HEK293 (cell line): Measurements from ENCODE around the gene RTN4RL2.

Experiments
- CTCF ChIA-PET: fragments of 350-600 bp; formaldehyde crosslinking; extraction: SDS; loops from one replicate; lab custom pipeline; 2021; ENCODE audit warnings: antibody characterized with exemption; lab: Yijun Ruan, JAX
- POLR2A ChIA-PET: fragments of 300-600 bp; formaldehyde crosslinking; extraction: SDS; loops from one replicate; lab custom pipeline; 2020; ENCODE audit warnings: antibody characterized with exemption, inconsistent platforms; lab: Yijun Ruan, JAX
- H3K27ac ChIP-seq: fragments of 200-500 bp; sonication (Bioruptor generic); 2 replicates; pipeline ENCODE4 v1.5.1; 2014; ENCODE audit warnings: low read depth, low read length, control low read depth, inconsistent platforms; ENCODE audit errors: extremely low read depth
- H3K36me3 ChIP-seq, 2 experiments: fragments of 200-500 bp in 1 of 2; sonication (Bioruptor generic) in 1 of 2; 1 replicate in 1 of 2; 2 replicates in 1 of 2; pipeline ENCODE4 v1.5.1; 2014 to 2017; ENCODE audit warnings: inconsistent platforms in 2 of 2, low read length in 2 of 2; ENCODE audit not compliant: control insufficient read depth in 2 of 2, insufficient read depth in 1 of 2
- H3K4me1 ChIP-seq: fragments of 200-500 bp; sonication (Bioruptor generic); 2 replicates; pipeline ENCODE4 v1.5.1; 2014; ENCODE audit warnings: mild to moderate bottlenecking, low read length, inconsistent platforms; ENCODE audit not compliant: control insufficient read depth, insufficient read depth
- H3K4me3 ChIP-seq: 2 replicates; pipeline ENCODE4 v1.5.1; 2011; ENCODE audit warnings: low read depth, mild to moderate bottlenecking, control low read depth, low read length, moderate library complexity
- H3K9me3 ChIP-seq: fragments of 200-500 bp; sonication (Bioruptor generic); 2 replicates; pipeline ENCODE4 v1.5.1; 2014; ENCODE audit warnings: low read depth, low read length, inconsistent platforms; ENCODE audit not compliant: control insufficient read depth, insufficient read depth
- GLI2 ChIP-seq: fragments of 450-650 bp; formaldehyde crosslinking; IDR thresholded peaks from 2 replicates; pipeline ENCODE4; 2017; ENCODE audit warnings: missing biosample characterization, missing genetic modification characterization, low read depth, borderline replicate concordance
- GLIS1 ChIP-seq: fragments of 450-650 bp; formaldehyde crosslinking; IDR thresholded peaks from 2 replicates; pipeline ENCODE4 v1.5.1; 2016; ENCODE audit warnings: missing biosample characterization, missing genetic modification characterization
- IKZF3 ChIP-seq: fragments of 450-650 bp; IDR thresholded peaks from 2 replicates; pipeline ENCODE4 v1.5.0; 2018; ENCODE audit warnings: missing biosample characterization, mild to moderate bottlenecking, missing genetic modification characterization, moderate library complexity
- MZF1 ChIP-seq: fragments of 450-650 bp; formaldehyde crosslinking; IDR thresholded peaks from 2 replicates; pipeline ENCODE4 v1.5.1; 2017; ENCODE audit warnings: missing biosample characterization, missing genetic modification characterization, borderline replicate concordance
- PRDM1 ChIP-seq: fragments of 450-650 bp; formaldehyde crosslinking; IDR thresholded peaks from 2 replicates; pipeline ENCODE4; 2016; ENCODE audit warnings: missing biosample characterization, missing genetic modification characterization
- SP2 ChIP-seq: fragments of 450-650 bp; formaldehyde crosslinking; IDR thresholded peaks from 2 replicates; pipeline ENCODE4 v1.5.1; 2016; ENCODE audit warnings: missing biosample characterization, missing genetic modification characterization
- WT1 ChIP-seq: fragments of 450-650 bp; formaldehyde crosslinking; IDR thresholded peaks from 2 replicates; pipeline ENCODE4 v1.5.1; 2016; ENCODE audit warnings: missing biosample characterization, missing genetic modification characterization
- YY2 ChIP-seq: fragments of 450-650 bp; formaldehyde crosslinking; IDR thresholded peaks from 2 replicates; pipeline ENCODE4 v1.5.1; 2016; ENCODE audit warnings: missing biosample characterization, missing genetic modification characterization
- ZBTB48 ChIP-seq: fragments of 450-650 bp; formaldehyde crosslinking; IDR thresholded peaks from 2 replicates; pipeline ENCODE4 v1.5.1; 2016; ENCODE audit warnings: missing biosample characterization, missing genetic modification characterization
- ZFP3 ChIP-seq: fragments of 450-650 bp; formaldehyde crosslinking; IDR thresholded peaks from 2 replicates; pipeline ENCODE4 v1.5.1; 2016; ENCODE audit warnings: low read depth, missing biosample characterization, missing genetic modification characterization
- ZFP69B ChIP-seq: fragments of 450-650 bp; formaldehyde crosslinking; IDR thresholded peaks from 2 replicates; pipeline ENCODE4 v1.5.1; 2016; ENCODE audit warnings: missing biosample characterization, missing genetic modification characterization
- ZNF114 ChIP-seq: fragments of 450-650 bp; formaldehyde crosslinking; IDR thresholded peaks from 2 replicates; pipeline ENCODE4 v1.5.0; 2017; ENCODE audit warnings: missing biosample characterization, missing genetic modification characterization
- ZNF2 ChIP-seq: fragments of 450-650 bp; formaldehyde crosslinking; IDR thresholded peaks from 2 replicates; pipeline ENCODE4 v1.5.1; 2016; ENCODE audit warnings: missing biosample characterization, missing genetic modification characterization
- ZNF202 ChIP-seq: fragments of 450-650 bp; formaldehyde crosslinking; IDR thresholded peaks from 2 replicates; pipeline ENCODE4 v1.5.1; 2016; ENCODE audit warnings: missing biosample characterization, missing genetic modification characterization, borderline replicate concordance
- ZNF223 ChIP-seq: fragments of 450-650 bp; formaldehyde crosslinking; IDR thresholded peaks from 2 replicates; pipeline ENCODE4 v1.5.1; 2016; ENCODE audit warnings: missing biosample characterization, missing genetic modification characterization
- ZNF23 ChIP-seq: fragments of 450-650 bp; formaldehyde crosslinking; IDR thresholded peaks from 2 replicates; pipeline ENCODE4 v1.5.1; 2016; ENCODE audit warnings: missing biosample characterization, missing genetic modification characterization, borderline replicate concordance
- ZNF274 ChIP-seq, 2 experiments: fragments of 200-500 bp in 1 of 2; fragments of 450-650 bp in 1 of 2; sonication (Bioruptor generic) in 1 of 2; formaldehyde crosslinking in 1 of 2; IDR thresholded peaks; 2 replicates each; pipeline versions ENCODE4 v1.5.1 to v1.6.1; 2014 to 2016; ENCODE audit warnings: borderline replicate concordance in 1 of 2, inconsistent platforms in 1 of 2, low read length in 1 of 2, missing biosample characterization in 1 of 2, missing genetic modification characterization in 1 of 2
- ZNF362 ChIP-seq: fragments of 450-650 bp; formaldehyde crosslinking; IDR thresholded peaks from 2 replicates; pipeline ENCODE4 v1.5.1; 2016; ENCODE audit warnings: missing biosample characterization, missing genetic modification characterization
- ZNF555 ChIP-seq: fragments of 450-650 bp; formaldehyde crosslinking; conservative IDR thresholded peaks from 2 replicates; pipeline ENCODE4 v1.5.1; 2017; ENCODE audit warnings: missing biosample characterization, mild to moderate bottlenecking, missing genetic modification characterization, inconsistent platforms
- ZNF600 ChIP-seq: fragments of 450-650 bp; formaldehyde crosslinking; IDR thresholded peaks from 2 replicates; pipeline ENCODE4 v1.5.1; 2016; ENCODE audit warnings: missing biosample characterization, missing genetic modification characterization
- ZNF624 ChIP-seq: fragments of 450-650 bp; formaldehyde crosslinking; IDR thresholded peaks from 2 replicates; pipeline ENCODE4 v1.5.1; 2017; ENCODE audit warnings: missing biosample characterization, missing genetic modification characterization
- ZNF629 ChIP-seq: fragments of 450-650 bp; formaldehyde crosslinking; IDR thresholded peaks from 2 replicates; pipeline ENCODE4 v1.5.1; 2017; ENCODE audit warnings: missing biosample characterization, missing genetic modification characterization
- ZNF660 ChIP-seq: fragments of 450-650 bp; IDR thresholded peaks from 2 replicates; pipeline ENCODE4 v1.5.1; 2018; ENCODE audit warnings: missing biosample characterization, mild to moderate bottlenecking, missing genetic modification characterization
- ZNF664 ChIP-seq: fragments of 450-650 bp; formaldehyde crosslinking; IDR thresholded peaks from 2 replicates; pipeline ENCODE4 v1.5.1; 2016; ENCODE audit warnings: missing biosample characterization, missing genetic modification characterization
- ZSCAN4 ChIP-seq: fragments of 450-650 bp; formaldehyde crosslinking; IDR thresholded peaks from 2 replicates; pipeline ENCODE4 v1.5.1; 2017; ENCODE audit warnings: missing biosample characterization, missing genetic modification characterization
- ZSCAN5A ChIP-seq: fragments of 450-650 bp; formaldehyde crosslinking; IDR thresholded peaks from 2 replicates; pipeline ENCODE4 v1.5.1; 2016; ENCODE audit warnings: missing biosample characterization, missing genetic modification characterization
- TF ChIP-seq, protein P1 (sequence below): fragments of 450-650 bp; formaldehyde crosslinking; IDR thresholded peaks from 2 replicates; pipeline ENCODE4 v1.5.1; 2016; ENCODE audit warnings: missing biosample characterization, missing genetic modification characterization, borderline replicate concordance

Gene RTN4RL2

DNA sequence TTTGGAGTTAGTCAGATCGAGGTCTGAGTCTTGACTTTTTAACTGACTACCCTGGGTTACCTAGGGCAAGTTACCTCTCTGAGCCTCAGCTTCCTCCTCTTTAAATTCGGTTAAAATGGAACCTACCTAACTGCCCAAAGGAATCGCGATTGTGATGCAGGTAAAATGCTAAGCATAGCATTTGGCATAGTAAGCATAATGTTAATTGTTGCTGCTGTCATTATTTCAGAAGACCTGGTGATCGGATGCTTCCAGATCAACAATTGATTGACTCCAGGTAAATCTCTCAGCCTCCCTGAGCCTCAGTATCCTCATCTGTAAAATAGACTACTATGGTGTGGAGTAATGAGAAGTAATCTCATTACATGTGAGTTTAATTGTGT, 55.7 kb downstream of the RTN4RL2 start:
- TF ChIP-seq MZF1 (tag by site-specific recombination) (no peak), ZNF629 (tag by site-specific recombination) (no peak), ZNF23 (tag by site-specific recombination) (no peak), SP2 (no peak), ZNF624 (no peak), ZFP3 (tag by site-specific recombination) (no peak), ZFP69B (tag by site-specific recombination) (no peak), ZNF202 (tag by site-specific recombination) (no peak), ZNF114 (tag by site-specific recombination) (no peak), ZNF660 (tag by site-specific recombination) (no peak), IKZF3 (tag by site-specific recombination) (no peak), ZSCAN5A (tag by site-specific recombination) (no peak)
- H3K9me3 ChIP-seq = no peaks in the 10 kb centered on the region
- no peak overlapping the region for H3K27ac ChIP-seq
- peak overlapping the region; percentile 59 for H3K4me3 ChIP-seq
- ChIA-PET CTCF (interaction anchor here (0.6 to 6.7 kb wide), 9 partner anchors 11 to 262 kb away, joined by 3 to 71 read pairs (median 5); no protein-coding TSS in a partner anchor), POLR2A (interaction anchor here (0.7 to 2.7 kb wide), 5 partner anchors 8 to 124 kb away, joined by 3 to 15 read pairs (median 4); no protein-coding TSS in a partner anchor)
- H3K4me1 ChIP-seq = no peaks in the 10 kb centered on the region
- H3K36me3 ChIP-seq = no peaks in the 10 kb centered on the region

DNA sequence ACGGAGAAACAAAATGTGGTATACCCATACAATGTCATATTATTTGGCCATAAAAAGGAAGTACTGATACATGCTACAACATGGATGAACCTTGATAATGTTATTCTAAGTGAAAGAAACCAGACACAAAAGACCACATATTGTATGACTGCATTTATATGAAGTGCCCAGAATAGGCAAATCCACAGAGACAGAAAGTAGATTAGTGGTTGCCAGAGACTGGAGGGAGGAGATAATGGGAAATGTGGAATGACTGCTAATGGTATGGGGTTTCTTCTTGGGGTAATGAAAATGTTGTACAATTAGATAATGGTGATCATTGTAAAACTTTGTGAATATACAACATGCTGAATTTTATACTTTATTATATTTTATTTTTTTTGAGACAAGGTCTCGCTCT, 60.8 kb downstream of the RTN4RL2 start:
- H3K9me3 ChIP-seq = no peaks in the 10 kb centered on the region
- H3K27ac ChIP-seq = no peak overlapping the region
- ChIA-PET POLR2A (no interaction called here), CTCF (interaction anchor here (0.6 to 12.7 kb wide), 5 partner anchors 26 to 403 kb away, joined by 3 to 191 read pairs (median 7); partner anchors contain the start of gene RTN4RL2)
- no peaks in the 10 kb centered on the region for H3K4me1 ChIP-seq
- no peak overlapping the region for H3K4me3 ChIP-seq
- H3K36me3 ChIP-seq = peaks cover 0 to 8% of the 10 kb centered on the region in 2 experiments; a peak in 1 of 3 replicates
- TF ChIP-seq ZNF362 (tag by site-specific recombination) (no peak), ZNF223 (no peak), ZNF664 (tag by site-specific recombination) (no peak), YY2 (tag by site-specific recombination) (no peak), ZNF600 (tag by site-specific recombination) (no peak), PRDM1 (tag by site-specific recombination) (no peak), ZNF555 (tag by site-specific recombination) (no peak), ZSCAN4 (tag by site-specific recombination) (no peak), ZNF114 (tag by site-specific recombination) (no peak), ZBTB48 (tag by site-specific recombination) (no peak), ZNF274 (IDR thresholded peaks at IDR 0.05; ENCODE audit: low read length) (no peak), ZNF274 (tag by site-specific recombination; IDR thresholded peaks at IDR 0.05; ENCODE audit: borderline replicate concordance) (no peak), GLIS1 (tag by site-specific recombination) (no peak), WT1 (tag by site-specific recombination) (no peak), ZFP69B (tag by site-specific recombination) (no peak), GLI2 (tag by site-specific recombination) (no peak), ZNF2 (tag by site-specific recombination) (no peak)
- TF ChIP-seq, protein P1, sequence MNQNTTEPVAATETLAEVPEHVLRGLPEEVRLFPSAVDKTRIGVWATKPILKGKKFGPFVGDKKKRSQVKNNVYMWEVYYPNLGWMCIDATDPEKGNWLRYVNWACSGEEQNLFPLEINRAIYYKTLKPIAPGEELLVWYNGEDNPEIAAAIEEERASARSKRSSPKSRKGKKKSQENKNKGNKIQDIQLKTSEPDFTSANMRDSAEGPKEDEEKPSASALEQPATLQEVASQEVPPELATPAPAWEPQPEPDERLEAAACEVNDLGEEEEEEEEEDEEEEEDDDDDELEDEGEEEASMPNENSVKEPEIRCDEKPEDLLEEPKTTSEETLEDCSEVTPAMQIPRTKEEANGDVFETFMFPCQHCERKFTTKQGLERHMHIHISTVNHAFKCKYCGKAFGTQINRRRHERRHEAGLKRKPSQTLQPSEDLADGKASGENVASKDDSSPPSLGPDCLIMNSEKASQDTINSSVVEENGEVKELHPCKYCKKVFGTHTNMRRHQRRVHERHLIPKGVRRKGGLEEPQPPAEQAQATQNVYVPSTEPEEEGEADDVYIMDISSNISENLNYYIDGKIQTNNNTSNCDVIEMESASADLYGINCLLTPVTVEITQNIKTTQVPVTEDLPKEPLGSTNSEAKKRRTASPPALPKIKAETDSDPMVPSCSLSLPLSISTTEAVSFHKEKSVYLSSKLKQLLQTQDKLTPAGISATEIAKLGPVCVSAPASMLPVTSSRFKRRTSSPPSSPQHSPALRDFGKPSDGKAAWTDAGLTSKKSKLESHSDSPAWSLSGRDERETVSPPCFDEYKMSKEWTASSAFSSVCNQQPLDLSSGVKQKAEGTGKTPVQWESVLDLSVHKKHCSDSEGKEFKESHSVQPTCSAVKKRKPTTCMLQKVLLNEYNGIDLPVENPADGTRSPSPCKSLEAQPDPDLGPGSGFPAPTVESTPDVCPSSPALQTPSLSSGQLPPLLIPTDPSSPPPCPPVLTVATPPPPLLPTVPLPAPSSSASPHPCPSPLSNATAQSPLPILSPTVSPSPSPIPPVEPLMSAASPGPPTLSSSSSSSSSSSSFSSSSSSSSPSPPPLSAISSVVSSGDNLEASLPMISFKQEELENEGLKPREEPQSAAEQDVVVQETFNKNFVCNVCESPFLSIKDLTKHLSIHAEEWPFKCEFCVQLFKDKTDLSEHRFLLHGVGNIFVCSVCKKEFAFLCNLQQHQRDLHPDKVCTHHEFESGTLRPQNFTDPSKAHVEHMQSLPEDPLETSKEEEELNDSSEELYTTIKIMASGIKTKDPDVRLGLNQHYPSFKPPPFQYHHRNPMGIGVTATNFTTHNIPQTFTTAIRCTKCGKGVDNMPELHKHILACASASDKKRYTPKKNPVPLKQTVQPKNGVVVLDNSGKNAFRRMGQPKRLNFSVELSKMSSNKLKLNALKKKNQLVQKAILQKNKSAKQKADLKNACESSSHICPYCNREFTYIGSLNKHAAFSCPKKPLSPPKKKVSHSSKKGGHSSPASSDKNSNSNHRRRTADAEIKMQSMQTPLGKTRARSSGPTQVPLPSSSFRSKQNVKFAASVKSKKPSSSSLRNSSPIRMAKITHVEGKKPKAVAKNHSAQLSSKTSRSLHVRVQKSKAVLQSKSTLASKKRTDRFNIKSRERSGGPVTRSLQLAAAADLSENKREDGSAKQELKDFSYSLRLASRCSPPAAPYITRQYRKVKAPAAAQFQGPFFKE (tag by site-specific recombination) = no peak
